Ramos (cell line): ENCODE results near the gene CAMP.
"Not testable (repeated sequence)": the region's sequence is repeated elsewhere in the genome, so short reads cannot be mapped to it uniquely, and the experiment has no call there.

Source experiments
- in situ Hi-C: fragments of 300-500 bp; cut with MboI; formaldehyde crosslinking; loops from one replicate; pipeline ENCODE4 v1.14.3; 2022; ENCODE audit warnings: low sequenced_read_pairs; ENCODE audit not compliant: unreplicated experiment

Gene CAMP

DNA sequence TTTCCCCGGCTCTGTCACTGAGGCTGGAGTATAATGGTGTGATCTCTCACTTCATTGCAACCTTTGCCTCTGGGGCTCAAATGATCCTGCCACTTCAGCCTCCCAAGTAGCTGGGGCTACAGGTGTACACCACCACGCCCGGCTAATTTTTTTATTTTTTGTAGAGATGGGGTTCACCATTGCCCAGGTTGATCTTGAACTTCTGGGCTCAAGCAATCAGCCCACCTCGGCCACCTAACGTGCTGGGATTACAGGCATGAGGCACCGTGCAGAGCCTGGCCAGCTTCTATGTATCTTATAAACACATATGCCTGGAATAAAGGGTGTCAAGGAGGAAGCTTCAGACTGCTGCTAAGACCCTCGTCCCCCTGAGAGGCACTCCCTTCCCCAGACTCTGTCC, 21.8 kb downstream of the CAMP start:
- in situ Hi-C loops = no loop called here

GRCh38 chr3:48247401-48247811, 24.1 kb downstream of the CAMP start:
- in situ Hi-C loops = no loop called here

DNA sequence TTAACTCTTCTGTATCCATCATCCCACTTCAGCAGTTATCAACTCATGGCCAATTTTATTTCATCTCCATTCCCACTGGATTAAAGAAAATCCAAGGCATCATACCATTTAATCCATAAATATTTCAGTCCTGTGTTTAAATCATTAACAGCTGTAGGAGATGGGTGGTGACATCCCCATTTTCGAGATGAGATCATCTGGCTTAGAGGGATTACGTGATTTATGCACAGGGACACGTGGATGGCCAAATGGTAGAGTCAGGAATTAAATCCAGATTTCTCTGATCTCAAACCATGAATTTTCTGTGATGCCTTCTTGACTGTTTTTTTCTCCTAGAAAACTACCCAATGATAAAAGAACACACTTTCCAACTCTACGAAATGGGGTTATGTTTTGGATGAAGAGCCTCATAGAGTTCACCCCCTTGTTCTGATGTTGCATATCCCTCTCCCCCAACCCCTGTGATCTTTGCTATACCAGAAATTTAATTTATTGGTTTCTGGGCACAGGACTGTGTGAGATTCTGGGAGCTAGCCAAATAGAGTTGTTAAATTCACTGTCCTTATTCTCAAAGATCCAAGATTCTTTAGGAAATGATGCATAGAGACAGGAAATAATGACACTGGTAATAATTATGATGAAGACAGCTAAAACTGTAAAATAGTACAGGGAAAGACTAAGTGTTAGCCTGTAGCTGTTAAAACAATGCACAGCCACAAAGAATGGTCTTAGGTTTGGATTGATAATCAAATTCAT, 25.0 kb downstream of the CAMP start:
- in situ Hi-C loops = no loop called here

GRCh38 chr3:48256557-48256956, 33.3 kb downstream of the CAMP start:
- in situ Hi-C loops = no loop called here

- in situ Hi-C loops = no loop called here
These were observed 35.2 kb downstream of the CAMP start for GRCh38 chr3:48258530-48258929.

- in situ Hi-C loops = no loop called here
These were observed 44.5 kb downstream of the CAMP start for GRCh38 chr3:48267782-48268181.

DNA sequence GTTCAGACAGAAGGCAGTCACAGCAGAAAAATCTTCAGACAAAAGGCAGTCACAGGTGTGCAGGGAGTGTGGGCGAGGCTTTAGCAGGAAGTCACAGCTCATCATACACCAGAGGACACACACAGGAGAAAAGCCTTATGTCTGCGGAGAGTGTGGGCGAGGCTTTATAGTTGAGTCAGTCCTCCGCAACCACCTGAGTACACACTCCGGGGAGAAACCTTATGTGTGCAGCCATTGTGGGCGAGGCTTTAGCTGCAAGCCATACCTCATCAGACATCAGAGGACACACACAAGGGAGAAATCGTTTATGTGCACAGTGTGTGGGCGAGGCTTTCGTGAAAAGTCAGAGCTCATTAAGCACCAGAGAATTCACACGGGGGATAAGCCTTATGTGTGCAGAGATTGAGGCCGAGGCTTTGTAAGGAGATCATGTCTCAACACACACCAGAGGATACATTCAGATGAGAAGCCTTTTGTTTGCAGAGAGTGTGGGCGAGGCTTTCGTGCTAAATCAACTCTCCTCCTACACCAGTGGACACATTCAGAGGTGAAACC, 45.2 kb downstream of the CAMP start:
- in situ Hi-C loops = no loop called here

DNA sequence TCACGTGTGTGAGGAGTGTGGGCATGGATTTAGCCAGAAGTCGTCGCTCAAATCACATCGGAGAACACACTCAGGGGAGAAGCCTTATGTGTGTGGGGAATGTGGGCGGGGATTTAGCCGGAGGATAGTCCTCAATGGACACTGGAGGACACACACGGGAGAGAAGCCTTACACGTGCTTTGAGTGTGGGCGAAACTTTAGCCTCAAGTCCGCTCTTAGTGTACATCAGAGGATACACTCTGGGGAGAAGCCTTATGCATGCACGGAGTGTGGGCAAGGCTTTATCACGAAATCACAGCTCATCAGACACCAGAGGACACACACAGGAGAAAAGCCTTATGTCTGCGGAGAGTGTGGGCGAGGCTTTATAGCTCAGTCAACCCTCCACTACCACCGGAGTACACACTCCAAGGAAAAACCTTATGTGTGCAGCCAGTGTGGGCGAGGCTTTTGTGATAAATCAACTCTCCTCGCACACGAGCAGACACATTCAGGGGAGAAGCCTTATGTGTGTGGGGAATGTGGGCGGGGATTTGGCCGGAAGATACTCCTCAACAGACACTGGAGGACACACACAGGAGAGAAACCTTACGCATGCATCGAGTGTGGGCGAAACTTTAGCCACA, 45.8 kb downstream of the CAMP start:
- in situ Hi-C loops = no loop called here

DNA sequence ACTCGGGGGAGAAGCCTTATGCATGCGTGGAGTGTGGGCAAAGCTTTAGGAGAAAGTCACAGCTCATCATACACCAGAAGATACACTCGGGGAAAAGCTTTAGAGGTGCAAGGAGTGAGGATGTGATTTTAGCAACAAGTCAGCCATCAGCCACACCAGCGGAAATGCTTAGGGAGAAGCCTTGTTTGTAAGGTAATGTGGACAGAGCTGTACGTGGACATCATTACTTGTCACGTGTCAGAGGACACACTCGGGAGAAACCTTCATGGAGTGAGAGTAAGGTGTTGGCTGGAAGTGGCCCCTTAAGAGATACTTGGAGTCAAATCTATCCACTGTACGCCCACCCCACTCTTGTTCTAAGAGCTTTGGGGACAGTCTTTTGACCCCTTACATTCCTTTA, 46.3 kb downstream of the CAMP start:
- in situ Hi-C loops = no loop called here

GRCh38 chr3:48270306-48270705, 47.0 kb downstream of the CAMP start:
- in situ Hi-C loops = no loop called here

- in situ Hi-C loops = not testable (repeated sequence)
These were observed 47.9 kb downstream of the CAMP start for GRCh38 chr3:48271223-48271622.

DNA sequence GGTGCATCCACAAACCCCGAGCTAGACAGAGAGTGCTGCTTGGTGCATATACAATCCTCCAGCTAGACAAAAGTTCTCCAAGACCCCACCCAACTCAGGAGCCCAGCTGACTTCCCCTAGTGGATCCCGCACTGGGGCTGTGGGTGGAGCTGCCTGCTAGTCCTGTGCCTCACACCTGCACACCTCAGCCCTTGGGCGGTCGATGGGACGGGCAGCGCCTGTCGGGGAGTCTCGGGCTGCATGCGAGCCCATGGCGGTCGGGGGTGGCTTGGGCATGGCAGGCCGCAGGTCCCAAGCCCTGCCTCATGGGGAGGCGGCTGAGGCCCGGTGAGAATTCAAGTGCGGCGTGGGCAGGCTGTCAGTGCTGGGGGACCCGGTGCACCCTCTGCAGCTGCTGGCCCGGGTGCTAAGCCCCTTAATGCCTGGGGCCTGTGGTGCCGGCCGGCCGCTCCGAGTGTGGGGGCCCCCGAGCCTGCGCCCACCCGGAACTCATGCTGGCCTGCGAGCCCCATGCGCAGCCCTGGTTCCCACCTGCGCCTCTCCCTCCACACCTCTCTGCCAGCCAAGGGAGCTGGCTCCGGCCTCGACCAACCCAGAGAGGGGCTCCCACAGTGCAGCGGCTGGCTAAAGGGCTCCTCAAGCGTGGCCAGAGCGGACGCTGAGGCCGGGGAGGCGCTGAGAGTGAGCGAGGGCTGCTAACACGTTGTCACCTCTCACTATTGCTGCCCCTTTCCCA, 48.6 kb downstream of the CAMP start:
- in situ Hi-C loops = no loop called here

DNA sequence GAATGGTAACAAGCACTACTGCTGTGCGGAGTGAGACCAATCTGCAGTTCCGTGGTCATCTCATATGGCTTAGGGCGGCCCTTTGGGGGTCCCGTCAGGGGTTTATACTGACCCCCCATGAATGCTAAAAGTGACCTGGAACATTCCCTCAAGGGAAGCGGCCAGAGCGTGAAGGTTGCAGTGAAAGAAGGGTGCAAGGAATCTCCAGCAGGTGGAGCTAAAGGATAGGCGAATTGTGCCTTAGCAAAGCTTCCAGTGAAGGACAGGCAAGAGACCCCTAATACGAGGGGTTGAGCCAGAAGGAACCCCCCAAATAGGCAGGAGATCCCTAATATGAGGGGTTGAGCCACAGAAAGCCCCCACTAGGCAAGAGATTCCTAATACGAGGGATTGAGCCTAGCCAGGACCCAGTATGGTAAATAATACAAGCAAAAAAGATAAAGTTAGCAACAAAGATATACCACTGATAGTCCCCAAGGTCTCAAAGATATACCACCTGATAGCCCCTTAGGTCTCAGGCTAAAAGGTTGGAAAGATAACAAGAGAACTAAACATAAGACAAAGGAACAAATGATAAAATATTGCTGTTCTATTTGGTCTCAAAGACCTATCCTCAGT, 50.4 kb downstream of the CAMP start:
- in situ Hi-C loops = no loop called here

- in situ Hi-C loops = no loop called here
These were observed 51.2 kb downstream of the CAMP start for GRCh38 chr3:48274452-48274851.
